Mucosa of gallbladder (tissue), 1 donor: ENCODE data around the gene ADD1. TPM values are rescaled to one million over a fixed set of nuclear protein-coding genes. Genes with fewer than 3 reads are reported as not detected.

Experiments
- DNase-seq: peaks from one replicate; pipeline ENCODE4 v3.0.0-alpha.2; 2020; ENCODE audit warnings: low spot score
- total RNA-seq: library from RNA; stranded (reverse); gene quantifications from one replicate; pipeline ENCODE4 v1.2.1, GENCODE V29; 2021
- donor health status: DM: no; HTN: no; CAD: no.

Gene ADD1
- total RNA-seq, 1 donor from 2014 or later, result 346 TPM

- DNase-seq, result no peak
These were observed 15.9 kb downstream of the ADD1 start for GRCh38 chr4:2859514-2859913.

DNA sequence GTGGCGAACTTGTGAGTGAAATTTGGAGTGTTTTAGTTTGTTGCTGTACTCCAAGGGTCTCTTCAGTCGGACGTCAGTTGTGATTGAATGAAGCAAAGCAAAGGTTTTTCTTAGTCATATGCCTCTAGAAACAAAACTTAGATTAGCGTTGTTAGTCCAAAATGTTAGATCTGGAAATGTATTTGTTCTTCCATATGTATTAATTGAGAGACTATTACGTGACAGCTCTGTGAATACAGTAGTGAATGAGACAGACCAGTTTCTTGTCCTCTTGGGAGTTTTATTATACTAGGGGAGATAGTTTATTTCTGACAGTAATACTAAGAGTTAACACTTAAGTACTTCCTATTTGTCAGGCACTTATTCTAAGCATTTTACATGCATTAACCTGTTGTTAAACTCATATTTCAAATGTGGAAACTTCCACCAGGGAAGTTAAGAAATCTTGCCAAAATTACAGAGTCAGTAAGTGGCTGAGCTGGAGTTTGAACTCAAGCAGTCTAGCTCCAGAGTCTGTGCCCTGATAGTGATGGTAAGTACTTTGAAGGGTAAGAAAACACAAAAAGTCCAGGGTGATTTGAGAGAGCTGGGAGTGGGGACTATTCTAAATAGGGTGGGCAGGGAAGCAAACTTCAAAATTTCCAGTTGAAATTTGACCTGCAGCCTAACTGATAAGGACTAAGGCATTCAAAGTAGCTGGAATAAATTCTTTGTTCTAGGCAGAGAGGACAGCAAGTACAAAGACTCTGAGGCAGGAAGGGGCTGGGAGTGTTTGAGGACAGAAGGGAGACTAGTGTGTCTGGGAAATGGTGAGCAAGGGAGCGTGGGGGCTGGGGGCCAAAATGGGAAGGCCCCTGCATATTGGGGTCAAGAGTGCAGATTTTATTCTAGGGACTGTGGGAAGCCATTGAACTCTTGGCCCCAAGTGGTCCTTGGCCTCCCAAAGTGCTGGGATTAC, 17.0 kb downstream of the ADD1 start:
- DNase-seq, result no peak

- no peak for DNase-seq
These were observed 18.2 kb downstream of the ADD1 start for GRCh38 chr4:2861631-2862436.

- DNase-seq, result no peak
These were observed 18.9 kb downstream of the ADD1 start for GRCh38 chr4:2862528-2862927.

GRCh38 chr4:2863649-2864048, 20.0 kb downstream of the ADD1 start:
- DNase-seq, result no peak

GRCh38 chr4:2865196-2865780, 21.6 kb downstream of the ADD1 start:
- no peak for DNase-seq

DNA sequence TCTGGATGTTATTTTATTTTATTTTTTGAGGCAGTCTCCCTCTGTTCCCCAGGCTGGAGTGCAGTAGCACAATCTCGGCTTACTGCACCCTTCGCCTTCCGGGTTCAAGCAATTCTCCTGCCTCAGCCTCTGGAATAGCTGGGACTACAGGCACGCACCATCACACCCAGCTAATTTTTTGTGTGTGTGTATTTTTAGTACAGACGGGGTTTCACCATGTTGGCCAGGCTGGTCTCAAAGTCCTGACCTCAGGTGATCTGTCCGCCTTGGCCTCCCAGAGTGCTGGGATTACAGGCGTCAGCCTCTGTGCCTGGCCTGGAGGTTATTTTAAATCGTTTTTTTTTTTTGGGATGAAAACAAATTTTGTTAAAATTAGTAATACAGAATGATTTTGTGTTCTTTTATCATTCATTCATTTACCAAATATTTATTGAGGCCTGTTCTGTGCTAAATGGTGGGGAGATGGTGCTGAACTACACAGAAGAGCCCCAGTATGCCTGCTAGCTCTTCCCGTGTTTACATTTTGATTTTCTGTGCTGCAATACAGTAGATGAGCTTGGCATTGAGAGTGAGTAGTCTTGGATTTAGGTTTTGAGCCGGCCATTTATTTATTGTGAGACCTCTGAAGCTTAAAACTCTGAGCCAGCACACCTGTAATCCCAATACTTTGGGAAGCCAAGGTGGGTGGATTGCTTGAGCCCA, 22.7 kb downstream of the ADD1 start:
- DNase-seq, result no peak

GRCh38 chr4:2866891-2867290, 23.2 kb downstream of the ADD1 start:
- no peak for DNase-seq

- DNase-seq, result peak; percentile 47
These were observed 24.3 kb downstream of the ADD1 start for GRCh38 chr4:2867758-2868491.

GRCh38 chr4:2868877-2869487, 25.3 kb downstream of the ADD1 start:
- no peak for DNase-seq

GRCh38 chr4:2869659-2870058, 26.0 kb downstream of the ADD1 start:
- DNase-seq, result no peak

DNA sequence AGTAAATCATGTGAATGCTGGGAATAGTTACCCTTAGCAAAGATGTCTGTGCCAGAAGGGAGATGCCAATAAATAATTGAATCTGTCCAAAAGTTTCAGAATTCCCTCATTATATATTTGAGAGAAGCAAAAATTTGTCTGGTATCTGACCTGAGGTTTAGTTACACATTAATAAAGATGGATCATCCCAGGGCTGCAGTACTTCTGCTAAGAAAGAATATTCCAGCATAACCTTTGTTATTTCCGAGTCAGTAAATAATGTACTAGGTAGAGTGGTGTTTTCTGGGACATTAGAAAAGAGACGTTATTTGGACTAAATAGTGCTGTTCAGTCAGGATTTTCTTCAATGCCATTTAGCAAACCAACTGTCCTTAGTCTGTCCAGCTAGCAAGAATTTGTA, 26.4 kb downstream of the ADD1 start:
- no peak for DNase-seq

DNA sequence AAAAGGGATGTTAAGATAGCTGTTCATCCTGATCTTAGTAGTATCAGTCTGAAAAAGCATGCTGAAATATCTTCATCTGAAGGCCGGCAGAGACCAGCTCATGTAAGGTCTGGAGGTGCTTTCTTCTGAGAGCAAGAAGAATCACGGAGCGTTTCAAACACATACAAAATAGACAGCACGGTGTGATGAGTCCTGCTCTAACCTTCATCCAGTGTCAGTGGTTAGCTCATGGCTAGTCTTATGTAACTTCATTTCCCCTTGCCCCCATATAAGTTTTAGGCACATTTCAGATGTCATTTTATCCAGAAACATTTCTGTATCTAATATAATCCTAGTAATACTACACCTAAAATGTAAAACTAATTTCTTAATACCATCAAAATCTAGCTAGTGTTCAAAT, 27.8 kb downstream of the ADD1 start:
- no peak for DNase-seq

DNA sequence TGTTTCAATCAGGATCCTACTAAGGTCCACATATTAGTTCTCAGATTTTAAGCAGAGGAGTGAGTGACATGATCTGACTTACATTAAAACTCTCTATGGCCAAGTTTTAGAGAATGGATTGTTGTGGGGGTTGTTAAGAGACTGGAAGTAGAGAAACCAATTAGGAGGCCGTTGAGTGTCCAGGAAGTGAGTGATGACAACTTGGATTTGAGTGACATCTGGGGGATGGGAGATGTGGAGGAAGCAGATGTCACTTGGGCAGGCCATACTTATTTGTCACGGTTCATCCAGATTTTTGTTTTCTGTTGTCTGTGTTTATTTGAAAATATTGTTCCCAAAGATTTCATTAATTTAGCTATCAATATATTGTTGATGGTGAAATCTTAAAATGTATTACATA, 28.3 kb downstream of the ADD1 start:
- DNase-seq, result no peak

- no peak for DNase-seq
These were observed 29.7 kb downstream of the ADD1 start for GRCh38 chr4:2873329-2873728.

- no peak for DNase-seq
These were observed 31.2 kb downstream of the ADD1 start for GRCh38 chr4:2874861-2875260.

DNA sequence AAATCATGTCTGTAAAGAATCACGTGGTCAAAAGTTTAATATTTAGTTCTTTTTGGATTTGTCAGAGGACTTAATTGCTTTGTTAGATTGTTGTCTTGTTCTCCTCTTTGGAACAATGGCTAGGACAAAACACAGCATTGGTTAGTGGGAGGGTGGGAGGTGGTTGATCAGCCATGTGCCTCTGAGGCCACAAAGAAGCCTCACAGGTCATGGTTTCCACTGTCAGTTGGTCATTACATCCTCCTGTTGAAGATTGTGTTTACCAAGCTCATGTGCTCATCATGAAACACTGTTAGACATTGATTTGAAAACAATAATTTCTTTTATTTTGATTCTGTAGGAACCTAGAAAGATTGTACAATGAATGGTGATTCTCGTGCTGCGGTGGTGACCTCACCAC, 31.9 kb downstream of the ADD1 start:
- no peak for DNase-seq

GRCh38 chr4:2878346-2878745, 34.7 kb downstream of the ADD1 start:
- no peak for DNase-seq

DNA sequence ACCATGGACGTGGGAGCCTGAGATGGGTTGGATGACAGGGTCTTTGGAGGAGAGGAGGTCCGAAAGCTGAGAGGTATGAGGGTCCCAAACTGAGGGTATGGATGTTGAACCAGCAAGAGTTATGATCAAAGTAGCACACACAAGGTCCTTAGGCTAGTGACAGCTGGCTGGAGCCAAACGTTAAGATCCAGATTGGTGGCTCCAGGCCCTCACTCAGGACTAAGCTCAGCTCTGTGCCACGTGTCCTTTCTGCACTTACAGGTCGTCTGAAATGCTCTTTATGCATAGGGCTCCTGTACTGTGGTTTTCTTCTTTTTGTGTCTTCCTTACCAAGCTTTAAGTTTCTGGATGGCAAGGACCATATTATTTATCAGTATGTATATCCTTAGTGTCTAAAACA, 35.4 kb downstream of the ADD1 start:
- no peak for DNase-seq

GRCh38 chr4:2881431-2881830, 37.8 kb downstream of the ADD1 start:
- no peak for DNase-seq

DNA sequence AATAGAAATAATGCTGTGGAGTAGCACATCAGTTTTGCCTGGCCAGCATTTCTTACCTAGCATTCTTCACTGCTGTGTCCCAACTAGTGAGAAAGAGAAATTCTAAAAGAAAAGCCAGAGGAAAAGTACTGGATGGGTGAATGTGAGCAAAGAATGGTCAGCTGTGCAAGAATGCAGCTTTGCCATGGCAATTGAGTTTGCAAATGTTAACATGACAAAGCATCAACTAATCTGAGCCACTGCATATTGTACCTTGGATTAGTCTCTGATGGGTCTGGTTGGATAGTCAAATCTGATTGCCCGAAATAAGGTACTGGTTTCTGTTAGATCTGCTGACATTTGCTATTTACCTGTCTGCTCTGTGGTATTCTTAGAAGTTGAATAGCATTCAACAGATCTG, 38.7 kb downstream of the ADD1 start:
- no peak for DNase-seq
